DMS 273 (cell line): ENCODE results near the gene ZNF549.
"Not testable (repeated sequence)": the region's sequence is repeated elsewhere in the genome, so short reads cannot be mapped to it uniquely, and the experiment has no call there.

ENCODE experiments used
- DNase-seq: peaks from one replicate; lab custom pipeline; 2025; ENCODE audit not compliant: unreplicated experiment; lab: John Stamatoyannopoulos, UW

Gene ZNF549

DNA sequence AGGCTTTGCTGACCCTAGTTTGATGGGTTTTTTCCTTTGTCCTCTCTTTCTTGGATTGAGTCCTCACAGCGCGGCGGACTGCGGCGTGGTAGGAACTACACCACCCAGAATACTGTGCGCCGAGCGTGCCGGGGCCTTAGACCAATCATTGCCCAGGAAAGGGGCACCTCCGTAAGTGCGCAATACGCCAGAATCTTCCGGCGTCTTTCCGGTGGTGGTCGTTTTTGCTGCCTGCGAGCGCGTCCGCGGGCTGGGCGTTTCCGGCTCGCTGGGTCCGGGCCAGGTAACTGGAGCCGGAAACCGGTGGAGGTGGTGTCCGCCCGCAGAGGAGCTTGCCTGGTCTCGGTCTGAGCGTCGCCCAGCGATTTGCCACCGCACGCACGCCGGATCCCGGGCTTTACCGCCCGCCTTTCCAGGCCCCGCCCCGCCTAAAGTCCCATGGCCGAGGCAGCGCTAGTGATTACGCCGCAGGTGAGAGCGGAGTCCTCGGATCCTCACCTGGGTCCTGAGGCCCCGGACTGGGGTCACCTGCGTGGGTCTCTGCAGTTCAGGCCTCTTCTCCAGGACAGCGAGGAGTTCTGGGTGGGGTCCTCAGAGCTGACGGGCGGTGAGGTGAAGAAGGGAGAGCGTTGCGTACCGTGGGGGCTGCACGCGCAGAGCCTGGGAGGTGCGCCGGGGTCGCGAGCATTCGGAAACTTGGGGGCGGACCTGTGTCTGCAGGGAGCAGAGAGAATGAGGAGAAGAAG lies at the start of gene ZNF549:
ZNF549 (plus strand) TSS at position 221 of the 746 bp plus-strand sequence; CDS start at position 439, 218 bp downstream.
- DNase-seq = peak; percentile 98

DNA sequence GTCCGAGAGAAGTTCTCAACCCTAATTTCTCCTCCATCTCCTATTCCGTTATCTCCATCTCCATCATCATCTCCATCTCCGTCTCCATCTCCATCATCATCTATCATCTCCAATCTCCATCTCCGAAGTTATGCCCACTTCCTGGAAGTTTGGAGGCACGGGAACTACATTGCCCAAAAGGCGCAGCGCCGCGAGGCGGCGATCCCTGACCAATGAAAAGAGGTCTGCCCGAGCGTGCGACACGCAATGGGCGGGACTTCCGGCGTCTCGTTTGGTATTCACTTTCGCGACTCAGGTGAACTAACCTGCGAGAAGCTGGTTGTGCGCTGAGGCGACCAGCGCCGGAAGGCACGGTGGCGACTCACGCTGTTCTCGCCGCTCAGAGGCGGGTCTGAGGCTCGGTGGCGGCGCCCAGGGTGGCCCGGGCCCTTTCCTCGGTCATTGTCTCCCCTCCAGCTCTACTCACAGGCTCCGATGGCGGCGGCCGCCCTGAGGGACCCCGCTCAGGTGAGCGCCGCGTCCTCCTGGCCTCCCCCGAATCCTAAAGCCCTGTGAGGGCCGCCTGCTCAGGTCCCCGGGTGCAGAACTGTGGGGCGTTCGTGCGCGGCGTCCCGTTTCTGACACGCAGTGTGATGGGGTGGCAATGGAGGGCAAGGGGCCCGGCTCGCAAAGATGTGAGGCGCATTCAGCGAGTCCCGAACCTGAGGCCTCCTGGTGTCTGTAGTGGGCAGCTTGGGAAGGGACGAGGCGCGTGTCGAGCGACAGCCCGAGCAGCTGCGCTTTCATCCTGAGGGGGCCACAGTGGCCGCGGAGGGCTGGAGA lies 39.5 kb upstream of the ZNF549 start, which contains the start of gene ZNF419:
ZNF419 (plus strand) TSS at position 274 of the 822 bp plus-strand sequence; CDS start at position 475, 201 bp downstream.
- DNase-seq = peak; percentile 95

DNA sequence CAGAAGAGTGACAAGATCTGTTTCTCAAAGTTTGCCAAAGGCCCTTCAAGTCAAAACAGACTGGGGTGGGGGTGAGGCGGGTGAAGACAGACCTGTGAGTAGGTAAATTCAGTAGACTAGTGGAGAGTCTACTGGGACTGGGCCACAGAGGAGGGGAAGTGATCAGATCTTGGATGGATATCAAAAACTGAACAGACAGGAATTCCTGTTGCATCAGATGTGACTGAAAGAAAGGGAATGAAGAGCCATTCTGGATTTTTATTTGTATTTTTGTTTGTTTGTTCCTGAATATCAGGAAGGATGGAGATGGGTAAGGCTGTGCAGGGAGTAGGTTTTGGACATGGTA lies 38.9 kb upstream of the ZNF549 start:
- not testable (repeated sequence) for DNase-seq

DNA sequence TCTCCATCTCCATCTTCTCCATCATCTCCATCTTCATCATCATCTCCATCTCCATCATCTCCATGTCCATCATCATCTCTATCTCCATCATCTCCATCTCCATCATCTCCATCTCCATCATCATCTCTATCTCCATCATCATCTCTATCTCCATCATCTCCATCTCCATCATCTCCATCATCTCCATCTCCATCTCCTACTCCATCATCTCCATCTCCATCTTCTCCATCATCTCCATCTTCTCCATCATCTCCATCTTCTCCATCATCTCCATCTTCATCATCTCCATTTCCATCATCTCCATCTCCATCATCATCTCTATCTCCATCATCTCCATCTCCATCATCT lies 27.9 kb upstream of the ZNF549 start:
- not testable (repeated sequence) for DNase-seq

DNA sequence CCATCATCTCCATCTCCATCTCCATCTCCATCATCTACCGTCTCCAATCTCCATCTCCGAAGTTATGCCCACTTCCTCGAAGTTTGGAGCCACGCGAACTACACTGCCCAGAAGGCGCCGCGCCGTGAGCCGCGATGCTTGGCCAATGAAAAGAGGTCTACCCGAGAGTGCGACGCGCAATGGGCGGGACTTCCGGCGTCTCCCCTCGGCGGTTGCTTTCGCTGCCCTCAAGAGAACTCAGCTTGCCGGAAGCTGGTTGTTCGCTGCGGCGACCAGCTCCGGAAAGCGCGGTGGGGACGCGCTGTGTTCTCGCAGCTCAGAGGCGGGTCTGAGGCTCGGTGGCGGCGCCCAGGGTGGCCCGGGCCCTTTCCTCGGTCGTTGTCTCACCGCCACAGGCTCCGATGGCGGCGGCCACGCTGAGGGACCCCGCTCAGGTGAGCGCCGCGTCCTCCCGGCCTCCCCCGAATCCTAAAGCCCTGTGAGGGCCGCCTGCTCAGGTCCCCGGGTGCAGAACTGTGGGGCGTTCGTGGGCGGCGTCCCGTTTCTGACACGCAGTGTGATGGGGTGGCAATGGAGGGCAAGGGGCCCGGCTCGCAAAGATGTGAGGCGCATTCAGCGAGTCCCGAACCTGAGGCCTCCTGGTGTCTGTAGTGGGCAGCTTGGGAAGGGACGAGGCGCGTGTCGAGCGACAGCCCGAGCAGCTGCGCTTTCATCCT lies 27.3 kb upstream of the ZNF549 start, which contains the start of gene ZNF773:
ZNF773 (plus strand) TSS at position 259 of the 716 bp plus-strand sequence; CDS start at position 402, 143 bp downstream.
- DNase-seq = peak; percentile 98

DNA sequence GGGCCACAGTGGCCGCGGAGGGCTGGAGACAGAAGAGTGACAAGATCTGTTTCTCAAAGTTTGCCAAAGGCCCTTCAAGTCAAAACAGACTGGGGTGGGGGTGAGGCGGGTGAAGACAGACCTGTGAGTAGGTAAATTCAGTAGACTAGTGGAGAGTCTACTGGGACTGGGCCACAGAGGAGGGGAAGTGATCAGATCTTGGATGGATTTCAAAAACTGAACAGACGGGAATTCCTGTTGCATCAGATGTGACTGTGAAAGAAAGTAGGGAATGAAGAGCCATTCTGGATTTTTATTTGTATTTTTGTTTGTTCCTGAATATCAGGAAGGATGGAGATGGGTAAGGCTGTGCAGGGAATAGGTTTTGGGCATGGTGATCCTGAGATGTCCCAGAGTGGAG lies 26.8 kb upstream of the ZNF549 start:
- peak; percentile 65 for DNase-seq

DNA sequence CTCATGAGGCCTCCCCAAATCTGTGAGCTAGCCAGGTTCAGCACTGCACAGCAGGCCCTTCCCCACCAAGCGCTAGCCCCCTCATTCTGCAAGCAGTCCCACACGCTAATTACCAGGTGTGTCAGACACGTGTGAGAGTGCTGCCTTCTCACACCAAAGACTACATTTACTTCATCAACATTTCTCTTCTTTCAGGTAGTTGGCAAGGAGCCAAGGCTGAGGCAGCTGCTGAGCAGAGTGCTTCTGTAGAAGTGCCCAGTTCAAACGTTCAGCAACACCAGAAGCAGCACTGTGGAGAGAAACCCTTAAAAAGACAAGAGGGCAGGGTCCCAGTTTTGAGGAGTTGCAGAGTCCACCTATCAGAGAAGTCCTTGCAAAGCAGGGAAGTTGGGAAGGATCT lies 21.0 kb upstream of the ZNF549 start:
- peak; percentile 9 for DNase-seq

DNA sequence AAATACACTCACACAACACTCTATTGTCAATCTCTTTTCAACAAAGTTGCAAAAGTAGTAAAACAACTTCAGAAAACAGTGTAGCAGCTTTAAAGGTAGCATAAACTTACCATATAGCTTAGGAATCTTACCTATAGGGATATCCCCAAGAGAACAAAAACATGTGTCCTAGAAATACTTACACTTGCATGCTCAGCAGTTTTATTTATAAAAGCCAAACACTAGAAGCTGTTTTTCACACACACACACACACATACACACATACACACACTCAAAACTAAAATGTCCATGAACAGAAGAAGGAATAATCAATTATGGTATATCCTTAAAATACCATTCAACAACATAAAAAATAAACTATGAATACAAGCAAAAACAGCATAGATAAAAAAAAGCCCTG lies 15.7 kb upstream of the ZNF549 start:
- DNase-seq = no peak

DNA sequence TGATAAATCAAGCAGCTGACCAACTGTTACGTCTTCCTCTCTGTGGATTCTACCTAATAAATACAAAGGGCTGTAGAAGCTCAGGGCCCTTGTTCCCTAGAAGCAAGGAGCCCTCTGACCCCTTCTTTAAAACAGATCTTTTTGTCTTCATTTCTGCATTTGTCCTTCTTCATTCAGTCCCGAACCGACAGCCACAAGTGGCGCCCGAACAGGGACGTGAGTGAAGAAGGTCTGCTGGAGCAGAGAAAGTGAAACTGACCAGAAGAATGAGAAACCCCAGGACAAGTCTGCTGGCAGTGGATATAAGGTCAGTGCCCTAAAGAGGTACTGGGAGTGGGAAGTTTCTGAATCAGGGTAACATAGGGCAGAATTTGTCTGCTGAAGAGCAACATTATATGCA lies 14.3 kb upstream of the ZNF549 start:
- peak; percentile 60 for DNase-seq

DNA sequence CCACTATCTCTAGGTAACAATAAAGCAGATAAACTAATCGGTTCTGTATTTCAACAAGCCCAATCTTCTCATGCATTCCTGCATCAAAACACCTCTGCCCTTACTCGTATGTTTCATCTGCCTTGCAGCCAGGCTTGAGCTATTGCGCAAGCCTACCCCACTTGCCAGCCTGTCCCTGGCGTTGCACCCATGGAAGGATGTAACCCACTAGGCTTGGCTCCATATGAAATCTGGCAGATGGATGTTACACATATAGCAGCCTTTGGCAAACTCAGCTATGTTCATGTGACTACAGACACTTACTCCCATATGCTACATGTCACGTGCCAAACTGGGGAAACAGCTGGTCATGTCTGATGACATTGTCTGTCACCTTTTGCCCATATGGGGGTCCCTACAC lies 11.9 kb upstream of the ZNF549 start:
- peak; percentile 82 for DNase-seq

DNA sequence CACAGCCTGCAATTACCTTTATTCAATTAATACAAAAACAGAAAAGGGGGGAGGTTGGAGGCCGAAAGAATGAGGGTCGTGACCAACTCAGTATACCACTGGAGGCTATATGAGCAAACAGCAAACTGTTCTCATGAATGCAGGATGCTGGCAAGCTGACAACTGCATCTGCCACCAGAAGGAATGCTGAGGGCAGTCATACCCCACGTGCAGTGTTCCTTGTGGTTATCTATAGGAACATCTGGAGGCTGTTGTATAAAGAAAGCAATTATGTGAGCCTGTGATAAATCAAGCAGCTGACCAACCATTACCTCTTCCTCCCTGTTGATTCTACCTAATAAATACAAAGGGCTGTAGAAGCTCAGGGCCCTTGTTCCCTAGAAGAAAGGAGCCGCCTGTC lies 9.1 kb upstream of the ZNF549 start:
- peak; percentile 55 for DNase-seq

DNA sequence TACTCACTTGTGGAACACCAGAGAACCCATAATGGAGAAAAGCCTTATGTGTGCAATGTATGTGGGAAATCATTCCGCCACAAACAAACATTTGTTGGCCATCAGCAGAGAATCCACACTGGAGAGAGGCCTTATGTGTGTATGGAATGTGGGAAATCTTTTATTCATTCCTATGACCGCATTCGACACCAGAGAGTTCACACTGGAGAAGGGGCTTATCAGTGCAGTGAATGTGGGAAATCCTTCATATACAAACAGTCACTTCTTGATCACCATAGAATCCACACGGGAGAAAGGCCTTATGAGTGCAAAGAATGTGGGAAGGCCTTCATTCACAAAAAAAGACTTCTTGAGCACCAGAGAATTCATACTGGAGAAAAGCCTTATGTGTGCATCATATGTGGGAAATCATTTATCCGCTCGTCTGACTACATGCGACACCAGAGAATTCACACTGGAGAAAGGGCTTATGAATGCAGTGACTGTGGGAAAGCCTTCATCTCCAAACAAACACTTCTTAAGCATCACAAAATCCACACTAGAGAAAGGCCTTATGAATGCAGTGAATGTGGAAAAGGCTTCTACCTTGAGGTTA lies 10.9 kb downstream of the ZNF549 start:
- DNase-seq = no peak

DNA sequence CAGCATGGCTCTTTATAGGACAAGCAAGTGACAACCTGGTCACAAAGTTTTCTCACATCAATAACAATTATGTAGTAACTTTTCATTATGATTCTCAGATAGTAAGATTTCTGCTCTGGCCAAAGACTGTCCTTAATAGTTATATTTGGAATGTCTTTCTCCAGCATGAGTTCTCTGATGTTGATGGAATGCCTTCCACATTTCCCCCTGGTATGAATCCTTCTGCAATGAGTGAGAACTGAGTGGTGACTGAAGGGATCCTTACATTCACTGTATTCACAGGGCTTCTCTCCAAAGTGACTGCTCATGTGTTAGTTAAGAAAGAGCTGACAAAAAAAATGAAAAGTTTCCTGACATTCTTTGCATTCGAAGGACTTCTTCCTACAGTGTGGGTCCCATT lies 19.4 kb downstream of the ZNF549 start:
- DNase-seq = no peak

DNA sequence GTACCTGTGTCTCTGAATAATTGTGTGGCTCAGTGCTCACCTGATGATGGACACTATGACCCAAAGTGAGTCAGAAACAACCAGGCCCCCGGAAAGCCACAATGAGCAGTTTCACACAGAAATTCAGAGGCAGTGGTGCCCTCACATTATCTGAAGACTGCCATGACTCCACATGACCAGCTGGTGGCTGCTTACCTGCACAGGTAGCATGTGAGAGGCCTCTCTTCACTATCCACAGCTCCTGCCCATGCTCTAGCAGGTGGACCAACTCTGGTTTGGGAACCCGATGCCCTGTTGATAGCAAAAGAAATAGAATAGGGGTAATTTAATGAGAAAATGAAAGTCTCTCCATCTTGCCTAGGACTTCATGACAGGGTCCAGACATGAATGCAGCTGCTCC lies 25.3 kb downstream of the ZNF549 start:
- no peak for DNase-seq

DNA sequence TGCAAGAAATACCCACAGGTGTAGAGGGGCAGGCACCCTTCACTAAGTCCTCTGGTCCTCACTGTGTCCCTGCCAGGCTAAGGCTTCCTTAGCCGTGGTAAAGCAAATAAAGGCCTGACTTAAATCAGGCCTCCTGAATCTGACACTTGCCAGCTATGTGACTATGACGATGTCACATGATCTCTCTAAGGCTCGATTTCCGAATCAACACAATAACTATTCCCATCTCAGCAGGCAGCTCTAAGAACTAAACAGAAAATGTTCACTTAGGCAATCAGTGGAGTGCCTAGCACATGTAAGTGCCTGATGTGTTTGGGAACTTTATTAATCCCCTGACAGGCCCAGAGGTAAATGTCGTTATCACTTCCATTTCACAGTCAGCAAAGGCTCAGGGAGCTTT lies 30.5 kb downstream of the ZNF549 start:
- DNase-seq = no peak

DNA sequence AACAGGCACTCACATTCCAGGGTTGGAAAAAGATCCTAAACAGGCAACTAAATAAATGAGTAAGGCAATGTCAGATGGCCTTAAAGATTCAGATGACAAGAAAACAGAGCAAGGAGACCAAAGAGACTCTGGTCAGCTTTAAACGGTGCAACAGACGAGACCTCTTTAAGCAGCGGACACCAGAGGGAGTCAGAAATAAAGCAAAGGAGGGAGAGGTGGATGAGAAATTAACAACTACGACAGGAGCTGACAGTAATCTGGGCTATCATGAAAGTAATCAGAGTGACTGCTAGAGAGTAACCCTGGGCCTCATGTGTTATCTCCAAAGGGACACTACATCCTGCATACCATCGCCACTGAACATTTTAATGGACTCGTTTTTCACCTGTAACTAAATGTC lies 31.4 kb downstream of the ZNF549 start:
- DNase-seq = peak; percentile 26

DNA sequence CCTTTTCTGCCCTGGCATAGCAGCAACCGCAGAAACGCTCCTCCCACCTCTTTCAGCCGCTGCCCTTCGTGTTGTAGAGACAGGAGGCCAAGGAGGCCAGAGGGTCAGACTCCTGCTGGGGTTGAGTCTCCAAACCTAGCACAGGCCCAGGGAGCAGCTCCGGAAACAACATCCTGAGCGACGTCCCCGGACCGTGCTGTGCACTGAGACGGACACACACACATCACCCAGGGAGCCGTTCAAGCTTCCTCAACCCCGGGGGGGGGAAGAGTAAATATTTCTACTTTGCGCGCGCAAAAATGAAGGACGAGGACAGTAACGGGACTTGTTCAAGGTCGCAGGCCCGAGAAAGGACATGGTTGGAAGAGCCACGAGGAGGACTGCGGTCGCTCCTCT lies 31.9 kb downstream of the ZNF549 start:
- DNase-seq = peak; percentile 49

DNA sequence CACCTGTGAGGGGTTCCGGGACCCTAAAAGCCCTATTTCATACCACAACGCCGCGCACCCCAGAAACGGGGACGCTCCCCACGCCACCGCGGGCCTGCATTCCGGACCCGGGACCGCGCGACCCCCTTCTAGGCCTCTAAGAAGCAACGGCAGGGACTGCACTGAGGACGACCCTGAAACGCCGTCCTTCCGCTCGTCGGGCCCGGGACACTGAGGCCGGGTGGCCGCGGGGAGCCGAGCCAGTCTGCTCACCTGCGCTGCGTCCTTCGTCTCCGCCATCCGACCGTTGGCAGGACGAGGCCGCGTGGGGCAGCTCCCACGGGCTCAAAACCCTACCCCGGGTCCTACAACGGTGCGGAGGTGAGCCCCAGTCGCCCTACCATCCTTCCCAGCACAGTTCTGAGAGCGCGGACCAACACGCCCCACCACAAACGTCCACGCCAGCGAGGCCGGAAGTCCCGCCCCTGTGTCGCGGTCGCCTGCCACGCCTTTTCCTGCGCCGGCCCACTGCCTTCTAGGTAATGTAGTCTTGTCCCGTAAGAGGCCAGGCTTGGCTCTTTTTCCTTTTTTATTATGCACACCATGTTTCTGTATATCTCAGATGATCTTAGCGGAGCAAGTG lies 32.4 kb downstream of the ZNF549 start, which contains the start of gene ZNF550:
ZNF550 (minus strand) TSS at position 460 of the 622 bp plus-strand sequence; CDS start at position 279, 181 bp downstream.
- peak; percentile 92 for DNase-seq

DNA sequence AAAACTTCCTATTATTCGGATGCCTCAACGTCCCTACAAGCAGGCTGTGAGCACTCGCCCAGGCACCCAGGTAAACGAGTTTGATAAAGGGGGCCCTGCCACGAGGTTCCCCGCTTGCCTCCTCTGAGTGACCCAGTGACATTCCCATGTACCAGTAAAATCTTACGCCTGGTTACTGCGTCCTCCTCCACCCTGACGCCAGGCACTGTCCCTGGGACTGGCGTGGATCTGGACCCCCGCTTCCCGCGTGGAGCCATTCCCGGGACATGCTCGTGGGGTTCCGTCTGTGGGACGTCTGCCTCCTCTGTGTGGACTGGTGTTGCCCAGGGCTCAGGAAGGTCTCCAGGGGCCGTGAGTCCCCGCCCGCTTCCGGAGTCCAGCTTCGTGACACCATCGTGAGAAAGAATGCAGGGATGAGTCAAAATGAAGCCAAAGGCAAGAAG lies 32.9 kb downstream of the ZNF549 start:
- DNase-seq = no peak

DNA sequence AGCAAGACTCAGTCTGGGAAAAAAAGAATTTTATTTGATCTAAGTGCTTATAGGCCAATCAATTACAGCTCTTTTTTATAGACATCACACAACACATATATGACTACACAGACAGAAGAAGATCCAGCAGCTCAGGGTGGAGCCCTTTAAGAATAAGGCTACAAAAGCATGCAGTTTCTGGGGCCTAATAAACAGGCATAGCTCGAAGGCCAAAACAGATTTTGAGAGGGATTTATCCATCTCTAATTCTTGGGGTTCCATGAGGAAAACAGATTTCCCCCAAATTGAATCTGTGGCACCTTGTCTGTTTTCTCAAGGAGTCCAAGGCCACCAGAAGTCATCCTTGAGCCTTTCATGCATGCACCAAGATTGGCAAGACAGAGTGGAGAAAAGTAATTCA lies 36.4 kb downstream of the ZNF549 start:
- DNase-seq = no peak
